Vagina (tissue), 2 donors: ENCODE measurements around the gene CRKL. TPM values are rescaled to one million over a fixed set of nuclear protein-coding genes. Genes with fewer than 3 reads are reported as not detected.
"Not testable (repeated sequence)": the region's sequence is repeated elsewhere in the genome, so short reads cannot be mapped to it uniquely, and the experiment has no call there.

Source experiments
- DNase-seq, 2 donors: peaks; one replicate each; pipeline ENCODE4 v3.0.0-alpha.2; 2017; ENCODE audit errors: extremely low spot score in 2 of 2
- H3K27ac ChIP-seq: fragments of 200-600 bp; sonication (generic); one replicate; pipeline ENCODE4 v1.5.1; 2019
- H3K27me3 ChIP-seq: fragments of 200-600 bp; sonication (generic); one replicate; pipeline ENCODE4 v1.5.1; 2019
- H3K36me3 ChIP-seq, 2 donors: fragments of 200-600 bp; sonication (generic); one replicate each; pipeline ENCODE4 v1.5.1; 2017 to 2019
- H3K4me1 ChIP-seq: fragments of 200-600 bp; sonication (generic); one replicate; pipeline ENCODE4 v1.5.1; 2019
- H3K4me3 ChIP-seq, 2 donors: fragments of 200-600 bp; sonication (generic); 1 replicate in 1 of 2; 2 replicates in 1 of 2; pipeline ENCODE4 v1.5.1; 2016 to 2019
- H3K9me3 ChIP-seq: fragments of 200-600 bp; sonication (generic); one replicate; pipeline ENCODE4 v1.5.1; 2019
- CTCF ChIP-seq, 3 experiments: fragments of 450-650 bp in 2 of 3; fragments of 200-600 bp in 1 of 3; sonication (generic) in 1 of 3; IDR thresholded peaks; one replicate each; pipeline ENCODE4 v1.5.1; 2017 to 2019; ENCODE audit warnings: antibody characterized with exemption in 3 of 3, mild to moderate bottlenecking in 2 of 3, moderate library complexity in 2 of 3
- POLR2A ChIP-seq, 2 donors: fragments of 450-650 bp; IDR thresholded peaks; one replicate each; pipeline ENCODE4 v1.6.1; 2017; ENCODE audit warnings: antibody characterized with exemption in 2 of 2, mild to moderate bottlenecking in 2 of 2, moderate library complexity in 2 of 2
- POLR2AphosphoS5 ChIP-seq, 2 donors: sonication (generic); formaldehyde crosslinking; IDR thresholded peaks; one replicate each; pipeline ENCODE4 v1.9.0; 2017; ENCODE audit warnings: antibody characterized with exemption in 2 of 2, mild to moderate bottlenecking in 2 of 2, low read depth in 1 of 2; ENCODE audit not compliant: insufficient read depth in 1 of 2
- intact Hi-C: fragments of 100-400 bp; cut with DNase I; formaldehyde crosslinking; loops from one replicate; pipeline ENCODE4 v1.15.1; 2023
- total RNA-seq: library from RNA; depleted of rRNA; stranded (reverse); fragments of >200 nt; gene quantifications from one replicate; pipeline ENCODE4 v1.2.3, GENCODE V29; 2016

CRKL gene
- total RNA-seq, 1 donor from 2014 or later: 37.6 TPM

GRCh38 chr22:20922141-20922751 lies 5.0 kb downstream of the CRKL start:
- Histone ChIP-seq H3K27ac (no peak overlapping the region), H3K4me1 (peaks cover 79% of the 10 kb centered on the region), H3K27me3 (no peaks in the 10 kb centered on the region), H3K36me3 (no peaks in the 10 kb centered on the region), H3K4me3 (no peak overlapping the region), H3K9me3 (no peaks in the 10 kb centered on the region)
- TF ChIP-seq CTCF (IDR thresholded peaks at IDR 0.05): no peak
- TF ChIP-seq POLR2A (IDR thresholded peaks at IDR 0.05): no peak
- TF ChIP-seq POLR2AphosphoS5 (IDR thresholded peaks at IDR 0.05; ENCODE audit: insufficient read depth in 1 of 2, low read depth in 1 of 2): no peak
- no peak for DNase-seq
- intact Hi-C loops: no loop called here

DNA sequence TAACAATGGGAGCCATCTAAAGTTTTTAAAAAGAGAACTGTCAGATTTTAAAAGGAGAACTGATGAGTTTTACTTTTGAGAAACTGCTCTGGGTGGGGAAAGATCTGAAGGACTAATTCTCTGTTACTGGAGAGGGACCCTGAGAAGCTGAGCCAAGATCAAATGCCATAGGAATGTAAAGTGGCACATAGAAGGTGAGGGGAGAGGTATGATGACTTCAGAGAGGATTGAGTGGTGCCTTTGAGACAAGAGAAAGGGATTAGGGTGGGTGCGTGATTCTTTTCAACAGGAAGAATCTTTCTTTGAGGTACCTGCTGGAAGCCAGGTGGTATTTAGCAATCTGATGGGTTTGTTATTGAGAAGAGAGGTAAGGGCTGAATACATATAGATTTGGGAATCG lies 9.0 kb downstream of the CRKL start:
- intact Hi-C loops: no loop called here
- H3K27me3 ChIP-seq: no peaks in the 10 kb centered on the region
- H3K27ac ChIP-seq: no peak overlapping the region
- TF ChIP-seq CTCF (IDR thresholded peaks at IDR 0.05) (no peak), POLR2AphosphoS5 (IDR thresholded peaks at IDR 0.05; ENCODE audit: insufficient read depth in 1 of 2, low read depth in 1 of 2) (no peak), POLR2A (IDR thresholded peaks at IDR 0.05) (no peak)
- no peaks in the 10 kb centered on the region for H3K9me3 ChIP-seq
- H3K4me3 ChIP-seq: no peak overlapping the region
- H3K36me3 ChIP-seq: no peaks in the 10 kb centered on the region
- H3K4me1 ChIP-seq: peaks cover 71% of the 10 kb centered on the region
- no peak for DNase-seq

DNA sequence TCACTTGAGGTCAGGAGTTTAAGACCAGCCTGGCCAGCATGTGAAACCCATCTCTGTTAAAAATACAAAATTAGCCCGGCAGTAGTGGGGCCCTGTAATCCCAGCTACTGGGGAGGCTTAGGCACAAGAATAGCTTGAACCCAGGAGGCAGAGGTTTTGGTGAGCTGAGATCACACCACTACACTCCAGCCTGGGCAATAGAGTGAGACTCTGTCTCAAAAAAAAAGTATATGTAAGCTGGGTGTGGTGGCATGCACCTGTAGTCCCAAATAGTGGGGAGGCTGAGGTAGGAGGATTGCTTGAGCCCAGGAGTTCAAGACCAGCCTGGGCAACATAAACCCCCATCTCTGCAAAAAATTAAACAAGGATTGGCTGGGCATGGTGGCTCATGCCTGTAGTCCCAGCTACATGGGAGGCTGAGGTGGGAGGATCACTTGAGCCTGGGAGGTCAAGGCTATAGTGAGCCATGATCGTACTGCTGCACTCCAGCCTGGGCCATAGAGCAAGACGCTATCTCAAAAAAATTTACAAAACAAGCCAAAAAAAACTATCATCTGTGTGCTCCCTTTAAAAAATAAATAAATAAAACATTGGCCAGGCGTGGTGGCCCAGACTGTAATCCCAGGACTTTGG lies 10.8 kb downstream of the CRKL start:
- H3K4me1 ChIP-seq: peaks cover 63% of the 10 kb centered on the region
- H3K36me3 ChIP-seq: no peaks in the 10 kb centered on the region
- intact Hi-C loops: no loop called here
- DNase-seq: no peak
- H3K27ac ChIP-seq: no peak overlapping the region
- H3K27me3 ChIP-seq: no peaks in the 10 kb centered on the region
- H3K4me3 ChIP-seq: no peak overlapping the region
- TF ChIP-seq POLR2A (IDR thresholded peaks at IDR 0.05): no peak
- no peak for TF ChIP-seq CTCF (IDR thresholded peaks at IDR 0.05)
- no peak for TF ChIP-seq POLR2AphosphoS5 (IDR thresholded peaks at IDR 0.05; ENCODE audit: insufficient read depth in 1 of 2, low read depth in 1 of 2)
- no peaks in the 10 kb centered on the region for H3K9me3 ChIP-seq

GRCh38 chr22:20928573-20928967 lies 11.4 kb downstream of the CRKL start:
- Histone ChIP-seq H3K27me3 (no peaks in the 10 kb centered on the region), H3K4me3 (no peak overlapping the region), H3K36me3 (no peaks in the 10 kb centered on the region), H3K4me1 (peaks cover 63% of the 10 kb centered on the region), H3K27ac (no peak overlapping the region), H3K9me3 (no peaks in the 10 kb centered on the region)
- TF ChIP-seq POLR2A (IDR thresholded peaks at IDR 0.05) (no peak), CTCF (IDR thresholded peaks at IDR 0.05) (no peak), POLR2AphosphoS5 (IDR thresholded peaks at IDR 0.05; ENCODE audit: insufficient read depth in 1 of 2, low read depth in 1 of 2) (no peak)
- no peak for DNase-seq
- intact Hi-C loops: no loop called here

DNA sequence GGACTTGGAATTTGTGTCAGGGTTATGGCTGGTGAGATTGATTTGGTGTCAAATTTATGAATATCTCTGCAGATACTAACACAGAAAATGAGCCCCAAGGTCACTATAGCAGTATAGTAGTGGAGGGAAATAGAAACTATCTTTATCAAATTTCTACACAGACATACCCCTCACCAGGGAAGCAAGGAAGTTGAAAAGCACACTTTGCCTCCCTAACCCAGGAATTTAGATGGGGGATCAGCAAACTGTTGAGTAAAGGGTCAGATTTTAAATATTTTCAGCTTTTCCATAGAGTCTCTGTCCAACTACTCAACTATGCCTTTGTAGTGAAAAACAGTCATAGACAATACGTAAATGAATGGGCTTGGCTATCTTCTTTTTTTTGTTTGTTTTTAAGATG lies 12.8 kb downstream of the CRKL start:
- no peak for DNase-seq
- intact Hi-C loops: no loop called here
- H3K36me3 ChIP-seq: peaks cover 4 to 12% of the 10 kb centered on the region in 2 donors
- H3K9me3 ChIP-seq: no peaks in the 10 kb centered on the region
- no peak overlapping the region for H3K27ac ChIP-seq
- peaks cover 64% of the 10 kb centered on the region for H3K4me1 ChIP-seq
- no peak overlapping the region for H3K4me3 ChIP-seq
- no peak for TF ChIP-seq CTCF (IDR thresholded peaks at IDR 0.05)
- TF ChIP-seq POLR2AphosphoS5 (IDR thresholded peaks at IDR 0.05; ENCODE audit: insufficient read depth in 1 of 2, low read depth in 1 of 2): no peak
- no peaks in the 10 kb centered on the region for H3K27me3 ChIP-seq

DNA sequence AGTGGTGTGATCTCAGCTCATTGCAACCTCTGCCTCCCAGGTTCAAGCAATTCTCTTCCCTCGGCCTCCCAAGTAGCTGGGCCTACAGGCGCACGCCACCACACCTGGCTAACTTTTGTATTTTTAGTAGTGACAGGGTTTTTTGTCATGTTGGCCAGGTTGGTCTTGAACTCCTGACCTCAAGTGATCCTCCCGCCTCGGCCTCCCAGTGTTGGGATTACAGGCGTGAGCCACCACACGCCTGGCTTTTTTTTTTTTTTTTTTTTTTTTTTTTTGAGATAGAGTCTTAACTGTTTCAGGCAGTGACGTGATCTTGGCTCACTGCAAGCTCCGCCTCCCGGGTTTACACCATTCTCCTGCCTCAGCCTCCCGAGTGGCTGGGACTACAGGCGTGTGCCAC lies 13.2 kb downstream of the CRKL start:
- H3K4me3 ChIP-seq, H3K27me3 ChIP-seq, H3K27ac ChIP-seq, DNase-seq, H3K9me3 ChIP-seq, intact Hi-C loops: not testable (repeated sequence)
- H3K36me3 ChIP-seq: peaks cover 4 to 15% of the 10 kb centered on the region in 2 donors
- H3K4me1 ChIP-seq: peaks cover 65% of the 10 kb centered on the region
